Left ventricle myocardium inferior (tissue), 1 donor: ENCODE results near the gene MXI1. TPM values are rescaled to one million over a fixed set of nuclear protein-coding genes. Genes with fewer than 3 reads are reported as not detected.

ENCODE experiments used
- DNase-seq: peaks from one replicate; pipeline ENCODE4 v3.0.0-alpha.2; 2020
- H3K27ac ChIP-seq: fragments of 200-600 bp; replicated peaks from 2 replicates; pipeline ENCODE4 v1.8.0; 2021
- H3K27me3 ChIP-seq: fragments of 200-600 bp; 2 replicates; pipeline ENCODE4 v1.8.0; 2021; ENCODE audit warnings: low read depth
- H3K36me3 ChIP-seq: fragments of 200-600 bp; 2 replicates; pipeline ENCODE4 v1.8.0; 2021
- H3K4me1 ChIP-seq: fragments of 200-600 bp; 2 replicates; pipeline ENCODE4 v1.8.0; 2021
- H3K4me3 ChIP-seq: fragments of 200-600 bp; 2 replicates; pipeline ENCODE4 v1.8.0; 2021; ENCODE audit warnings: mild to moderate bottlenecking, moderate library complexity
- H3K9me3 ChIP-seq: fragments of 200-600 bp; replicated peaks from 2 replicates; pipeline ENCODE4 v1.8.0; 2021
- CTCF ChIP-seq: fragments of 200-600 bp; IDR thresholded peaks from 2 replicates; pipeline ENCODE4 v1.8.0; 2021; ENCODE audit warnings: antibody characterized with exemption, mild to moderate bottlenecking, borderline replicate concordance
- intact Hi-C: fragments of 100-400 bp; cut with micrococcal nuclease; formaldehyde crosslinking; loops from one replicate; pipeline ENCODE4 v1.11.0; 2022
- total RNA-seq: library from RNA; stranded (reverse); fragmentation: NEBNext Ultra II Directional; extraction: Animal tissue kit (Norgen Biotek cat#: 25700); gene quantifications from one replicate; pipeline ENCODE4 v1.2.1, GENCODE V29; 2021
- donor health status: DM: no; HTN: yes; CAD: no; lungs with severe emphysema.

Gene MXI1
- total RNA-seq, 1 donor from 2014 or later: 60.0 TPM

GRCh38 chr10:110334061-110334656, 126.8 kb downstream of the MXI1 start:
- Histone ChIP-seq H3K4me3 (no peak overlapping the region), H3K27ac (no peak overlapping the region), H3K27me3 (no peaks in the 10 kb centered on the region), H3K9me3 (peaks cover 30% of the 10 kb centered on the region), H3K36me3 (no peaks in the 10 kb centered on the region), H3K4me1 (peaks cover 10% of the 10 kb centered on the region)
- DNase-seq: no peak
- TF ChIP-seq CTCF: no peak
- intact Hi-C loops: no loop called here

- no peak for TF ChIP-seq CTCF
- H3K27me3 ChIP-seq: no peaks in the 10 kb centered on the region
Measured at GRCh38 chr10:110335314-110336064, 128.1 kb downstream of the MXI1 start.

GRCh38 chr10:110336111-110336721, 128.8 kb downstream of the MXI1 start:
- DNase-seq: no peak
- H3K4me1 ChIP-seq: peaks cover 10% of the 10 kb centered on the region
- no peaks in the 10 kb centered on the region for H3K36me3 ChIP-seq
- H3K9me3 ChIP-seq: peaks cover 9% of the 10 kb centered on the region
- H3K27me3 ChIP-seq: no peaks in the 10 kb centered on the region
- no peak for TF ChIP-seq CTCF
- no peak overlapping the region for H3K4me3 ChIP-seq
- no peak overlapping the region for H3K27ac ChIP-seq
- intact Hi-C loops: no loop called here

More at GRCh38 chr10:110335314-110336064, 128.1 kb downstream of the MXI1 start:
- no peak for DNase-seq
- Histone ChIP-seq H3K36me3 (no peaks in the 10 kb centered on the region), H3K4me1 (peaks cover 10% of the 10 kb centered on the region), H3K27ac (no peak overlapping the region), H3K9me3 (peaks cover 16% of the 10 kb centered on the region), H3K4me3 (no peak overlapping the region)
- intact Hi-C loops: no loop called here

Other genes starting within 250 kb of the MXI1 start
- gene ADD3, start 199.6 kb upstream of the MXI1 start, total RNA-seq: 113 TPM
- gene SMNDC1, start 97.3 kb downstream of the MXI1 start, total RNA-seq: 24.1 TPM